Panc1 (cell line): ENCODE data around the gene STPG3.

Experiments used
- CTCF ChIP-seq: fragments of 450-650 bp; IDR thresholded peaks from 2 replicates; pipeline ENCODE4 v1.5.1; 2017; ENCODE audit warnings: mild to moderate bottlenecking
- POLR2AphosphoS5 ChIP-seq: IDR thresholded peaks from 2 replicates; pipeline ENCODE4 v1.6.1; 2012; ENCODE audit warnings: mild to moderate bottlenecking, low read depth, low read length, moderate library complexity
- TCF7L2 ChIP-seq: IDR thresholded peaks from 2 replicates; pipeline ENCODE4 v1.6.1; 2011; ENCODE audit warnings: mild to moderate bottlenecking, low read depth, low read length, inconsistent platforms
- TF ChIP-seq, protein P1 (sequence below), 2 experiments: IDR thresholded peaks; 2 replicates each; pipeline ENCODE4 v1.6.1; 2011 to 2012; ENCODE audit warnings: low read depth in 2 of 2, control low read depth in 1 of 2, low read length in 1 of 2, mild to moderate bottlenecking in 1 of 2, moderate library complexity in 1 of 2; ENCODE audit not compliant: insufficient read depth in 1 of 2

DNA sequence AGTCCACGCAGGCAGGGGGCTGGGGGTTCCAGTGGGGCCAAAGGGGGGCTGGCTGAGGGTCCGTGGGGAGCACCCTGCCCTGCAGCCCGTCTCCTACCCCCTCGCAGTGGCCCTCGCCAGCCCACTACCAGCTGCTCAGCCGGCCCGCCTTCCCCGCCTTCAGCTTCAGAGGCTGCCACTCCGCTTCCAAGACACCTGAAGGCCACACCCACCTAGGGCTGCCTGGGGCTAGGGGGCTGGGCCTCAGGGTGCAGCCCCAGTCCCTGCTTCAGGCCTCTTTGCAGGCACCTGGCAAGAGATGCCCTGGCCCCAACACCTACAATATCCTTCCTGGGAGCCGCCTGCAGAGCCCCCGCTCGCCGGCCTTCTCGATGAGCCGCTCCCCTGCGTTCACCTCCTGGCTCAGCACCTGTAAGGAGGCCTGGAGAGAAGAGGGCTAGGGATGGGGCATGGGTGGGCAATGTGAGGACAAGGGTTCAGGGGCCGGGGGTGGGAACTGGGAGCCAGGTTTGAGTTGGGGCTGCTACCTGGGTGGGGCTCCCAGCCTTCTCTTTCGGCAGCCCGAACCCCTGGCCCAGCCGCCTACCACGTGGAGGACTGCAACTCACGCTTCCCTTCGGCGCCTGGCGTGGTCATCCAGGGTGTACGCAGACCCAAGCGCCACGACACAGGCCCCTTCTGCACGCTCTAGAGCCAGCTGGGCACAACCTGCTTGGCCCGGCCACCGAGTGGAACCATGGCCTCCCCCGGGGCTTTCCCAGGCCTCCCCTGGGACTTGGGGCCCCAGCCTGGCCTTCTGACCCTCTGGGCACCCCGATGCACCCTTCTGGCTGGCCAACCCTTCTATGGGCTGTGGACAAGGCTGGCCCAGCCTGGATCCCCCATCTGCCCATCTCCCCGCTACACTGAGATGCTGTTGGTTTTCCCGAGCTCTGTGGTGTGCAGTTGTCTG, 1.7 kb downstream of the STPG3 start:
- TF ChIP-seq POLR2AphosphoS5 (no peak), CTCF (no peak), TCF7L2 (no peak)
- TF ChIP-seq, protein P1, sequence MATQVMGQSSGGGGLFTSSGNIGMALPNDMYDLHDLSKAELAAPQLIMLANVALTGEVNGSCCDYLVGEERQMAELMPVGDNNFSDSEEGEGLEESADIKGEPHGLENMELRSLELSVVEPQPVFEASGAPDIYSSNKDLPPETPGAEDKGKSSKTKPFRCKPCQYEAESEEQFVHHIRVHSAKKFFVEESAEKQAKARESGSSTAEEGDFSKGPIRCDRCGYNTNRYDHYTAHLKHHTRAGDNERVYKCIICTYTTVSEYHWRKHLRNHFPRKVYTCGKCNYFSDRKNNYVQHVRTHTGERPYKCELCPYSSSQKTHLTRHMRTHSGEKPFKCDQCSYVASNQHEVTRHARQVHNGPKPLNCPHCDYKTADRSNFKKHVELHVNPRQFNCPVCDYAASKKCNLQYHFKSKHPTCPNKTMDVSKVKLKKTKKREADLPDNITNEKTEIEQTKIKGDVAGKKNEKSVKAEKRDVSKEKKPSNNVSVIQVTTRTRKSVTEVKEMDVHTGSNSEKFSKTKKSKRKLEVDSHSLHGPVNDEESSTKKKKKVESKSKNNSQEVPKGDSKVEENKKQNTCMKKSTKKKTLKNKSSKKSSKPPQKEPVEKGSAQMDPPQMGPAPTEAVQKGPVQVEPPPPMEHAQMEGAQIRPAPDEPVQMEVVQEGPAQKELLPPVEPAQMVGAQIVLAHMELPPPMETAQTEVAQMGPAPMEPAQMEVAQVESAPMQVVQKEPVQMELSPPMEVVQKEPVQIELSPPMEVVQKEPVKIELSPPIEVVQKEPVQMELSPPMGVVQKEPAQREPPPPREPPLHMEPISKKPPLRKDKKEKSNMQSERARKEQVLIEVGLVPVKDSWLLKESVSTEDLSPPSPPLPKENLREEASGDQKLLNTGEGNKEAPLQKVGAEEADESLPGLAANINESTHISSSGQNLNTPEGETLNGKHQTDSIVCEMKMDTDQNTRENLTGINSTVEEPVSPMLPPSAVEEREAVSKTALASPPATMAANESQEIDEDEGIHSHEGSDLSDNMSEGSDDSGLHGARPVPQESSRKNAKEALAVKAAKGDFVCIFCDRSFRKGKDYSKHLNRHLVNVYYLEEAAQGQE (IDR thresholded peaks at IDR 0.05; ENCODE audit: insufficient read depth in 1 of 2, low read depth in 2 of 2, low read length in 1 of 2) = no peak
